Heart right ventricle (tissue), 16 donors: ENCODE data around the gene ITGA1. TPM values are rescaled to one million over a fixed set of nuclear protein-coding genes. Genes with fewer than 3 reads are reported as not detected.

Experiments
- ATAC-seq, 8 donors: fragments of 200-7000 bp; cut with Tn5 transposase; one replicate each; pipeline ENCODE4 v1.9.1; 2020; ENCODE audit warnings: mild to moderate bottlenecking in 8 of 8, moderate library complexity in 8 of 8, moderate number of reproducible peaks in 1 of 8
- DNase-seq, 2 donors: peaks; one replicate each; pipeline ENCODE4 v3.0.0-alpha.2; 2020
- H3K27ac ChIP-seq, 10 donors: fragments of 200-600 bp; sonication (generic) in 2 of 10; one replicate each; pipeline versions ENCODE4 v1.5.0 to v1.8.0; 2020 to 2022; ENCODE audit warnings: mild to moderate bottlenecking in 3 of 10
- H3K27me3 ChIP-seq, 7 donors: fragments of 200-600 bp; one replicate each; pipeline ENCODE4 v1.8.0; 2021 to 2022; ENCODE audit warnings: mild to moderate bottlenecking in 2 of 7
- H3K36me3 ChIP-seq, 9 donors: fragments of 200-600 bp; sonication (generic) in 1 of 9; one replicate each; pipeline versions ENCODE4 v1.5.0 to v1.8.0; 2020 to 2022; ENCODE audit warnings: mild to moderate bottlenecking in 2 of 9
- H3K4me1 ChIP-seq, 9 donors: fragments of 200-600 bp; sonication (generic) in 1 of 9; one replicate each; pipeline versions ENCODE4 v1.5.0 to v1.8.0; 2020 to 2022; ENCODE audit warnings: mild to moderate bottlenecking in 4 of 9
- H3K4me3 ChIP-seq, 10 donors: fragments of 200-600 bp; sonication (generic) in 2 of 10; one replicate each; pipeline versions ENCODE4 v1.5.0 to v1.8.0; 2020 to 2022; ENCODE audit warnings: mild to moderate bottlenecking in 7 of 10, moderate library complexity in 2 of 10
- H3K9me3 ChIP-seq, 11 donors: fragments of 200-600 bp in 10 of 11; sonication (generic) in 2 of 11; one replicate each; pipeline versions ENCODE4 v1.5.0 to v1.8.0; 2013 to 2022; ENCODE audit warnings: mild to moderate bottlenecking in 2 of 11, control low read depth in 1 of 11, moderate library complexity in 1 of 11
- CTCF ChIP-seq, 9 donors: fragments of 200-600 bp; sonication (generic) in 2 of 9; IDR thresholded peaks; one replicate each; pipeline versions ENCODE4 v1.5.0 to v1.8.0; 2021 to 2022; ENCODE audit warnings: antibody characterized with exemption in 9 of 9, mild to moderate bottlenecking in 5 of 9, moderate library complexity in 1 of 9
- WGBS, 2 donors: extraction: QIAGEN DNeasy Blood & Tissue Kit; methylation state at CpG; one replicate each; pipeline ENCODE4 v1.1.7; 2013; ENCODE audit warnings: inconsistent platforms in 1 of 2; 5-methylcytosine and 5-hydroxymethylcytosine counted together
- intact Hi-C, 10 donors: fragments of 100-400 bp; cut with DNase I; formaldehyde crosslinking; loops; one replicate each; pipeline versions ENCODE4 v1.11.1 to v1.14.2; 2022
- polyA plus RNA-seq, 2 donors: library from polyadenylated mRNA; stranded (reverse); fragments of 200-250 nt; gene quantifications; one replicate each; pipeline ENCODE4 v1.2.3, GENCODE V29; 2013
- total RNA-seq, 10 donors: library from RNA; stranded (reverse); fragmentation: NEBNext Ultra II Directional in 3 of 10; extraction: Animal tissue kit (Norgen Biotek cat#: 25700) in 3 of 10; gene quantifications; one replicate each; pipeline versions ENCODE4 v1.2.1 to v1.2.4, GENCODE V29; 2021 to 2023
- donor health status: Arrhythmogenic right ventricular cardiomyopathy.
- donor health status: ischemic (EF 13 %, LVEDD 7.1; RV severe dilation, severe dysfunction).
- donor health status: healthy with polysubstance abuse.
- donor health status: DM: no; HTN: yes; CAD: no.
- donor health status: DM: no; HTN: no; CAD: no.
- donor health status: ischemic (EF 25% LVEDD 6.9; RV normal size, moderate dysfunction).
- donor health status: ischemic (EF 25% LVEDD 5.7; RV mildly dilated, moderate dysfunction).
- donor health status: healthy.
- donor health status: DM: yes; HTN: yes; CAD: no.
- donor health status: Ischemic cardiomyopathy.
- donor health status: ischemic (EF 35%, LVEDD 5.7; RV mildly dilated, moderate dysfunction).
- donor health status: nonischemic (EF 11% LVEDD 7.7; RV severe dilation, severe dysfunction).
- donor health status: DM: yes; HTN: yes; CAD: no.
- donor health status: PGD.
- donor health status: ischemic (EF 29% LVEDD 5.4; RV normal size, mild dysfunction).
- donor health status: nonischemic (EF 23%, LVEDD 6.1; RV moderate dilation, normal function).

The ITGA1 gene
- total and polyA plus RNA-seq, 12 donors: 7.7 to 48.2 (median 24.3) TPM

- Histone ChIP-seq H3K27ac (peak overlapping the region in 6 of 10 donors; percentile 10 to 65 (median 29)), H3K9me3 (no peaks in the 10 kb centered on the region), H3K4me3 (no peak overlapping the region), H3K36me3 (peaks cover 0 to 69% (median 0%) of the 10 kb centered on the region in 9 donors), H3K27me3 (no peaks in the 10 kb centered on the region), H3K4me1 (peaks cover 10 to 54% (median 34%) of the 10 kb centered on the region in 9 donors)
- no peak for TF ChIP-seq CTCF (IDR thresholded peaks at IDR 0.05)
- intact Hi-C loops: loop anchor here in 4 of 10 donors (5.0 to 10.0 kb wide), 3 partner anchors 42 to 100 kb away; no protein-coding TSS in a partner anchor
- no peak for ATAC-seq
- no peak for DNase-seq
- 84 to 96% methylated on average over 2 of the region's 2 CpGs for WGBS, 2 donors
Observed at GRCh38 chr5:52894451-52894850, 106.7 kb downstream of the ITGA1 start.

DNA sequence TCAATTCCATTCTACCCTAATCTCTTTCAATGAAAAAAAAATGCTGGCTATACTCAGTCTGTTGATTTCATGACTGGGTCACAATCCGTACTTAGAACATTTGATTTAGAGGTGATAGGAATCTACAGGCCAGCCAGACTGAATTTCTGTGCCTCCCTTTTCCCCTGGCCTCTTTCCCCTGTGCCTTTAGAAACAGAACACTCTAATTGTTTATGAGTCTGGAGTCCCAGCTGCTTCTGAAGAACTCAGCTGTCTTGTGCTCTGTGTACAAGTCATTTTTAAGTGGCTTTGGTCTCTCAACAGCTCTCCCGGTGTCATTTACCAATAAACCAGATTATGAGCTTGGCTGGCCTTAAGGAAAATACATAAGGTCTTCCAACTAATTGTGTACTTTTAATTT lies 107.4 kb downstream of the ITGA1 start:
- H3K4me1 ChIP-seq: peaks cover 10 to 54% (median 34%) of the 10 kb centered on the region in 9 donors
- peaks cover 0 to 69% (median 0%) of the 10 kb centered on the region in 9 donors for H3K36me3 ChIP-seq
- no peak for TF ChIP-seq CTCF (IDR thresholded peaks at IDR 0.05)
- 37 to 54% methylated on average over 2 of the region's 2 CpGs for WGBS, 2 donors
- no peaks in the 10 kb centered on the region for H3K27me3 ChIP-seq
- no peak overlapping the region for H3K4me3 ChIP-seq
- H3K27ac ChIP-seq: peak overlapping the region in 7 of 10 donors; percentile 3 to 65 (median 32)
- intact Hi-C loops: loop anchor here in 3 of 10 donors (10.0 kb wide), 2 partner anchors 90 to 100 kb away; no protein-coding TSS in a partner anchor
- ATAC-seq (peak in 5 of 8 donors; percentile 42 to 80 (median 56)), DNase-seq (no peak)
- H3K9me3 ChIP-seq: no peaks in the 10 kb centered on the region

DNA sequence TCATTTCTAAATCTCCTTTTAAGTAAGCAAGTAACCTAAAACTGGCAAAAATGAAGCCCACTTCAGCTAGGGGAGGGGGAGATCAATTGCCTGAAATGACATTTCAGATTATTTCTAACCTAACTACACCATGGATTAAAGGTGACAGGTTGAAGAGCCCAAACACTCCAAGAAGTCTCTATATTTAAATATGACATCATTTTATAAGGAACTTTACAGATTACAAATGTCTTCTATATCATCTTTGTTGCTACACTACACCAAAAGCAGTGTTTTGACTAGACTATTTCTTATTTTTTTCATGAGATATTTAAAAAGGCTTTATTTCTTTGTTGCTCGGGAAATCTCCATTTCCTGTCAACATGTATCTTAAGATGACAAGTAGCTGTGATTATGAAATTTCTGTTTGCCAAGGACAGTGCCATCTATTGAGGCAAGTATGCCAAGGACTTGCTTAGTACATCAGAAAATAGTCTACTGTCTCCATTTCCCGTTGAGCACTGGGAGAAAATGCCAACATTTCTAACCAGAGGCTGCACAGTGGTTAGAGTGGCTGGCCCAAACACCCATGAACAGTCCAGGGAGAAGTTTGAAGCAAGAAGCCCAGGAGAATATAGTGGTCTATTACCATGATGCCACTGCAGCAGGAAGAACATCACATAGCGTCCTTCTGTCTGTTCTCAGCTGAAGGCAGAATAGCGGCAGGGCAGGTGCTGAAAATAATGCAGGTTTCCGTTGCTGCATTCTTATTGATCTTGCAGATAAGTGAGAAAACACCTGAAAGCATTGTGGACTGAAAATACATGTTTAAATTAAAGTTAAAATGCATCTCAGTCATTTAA lies 108.1 kb downstream of the ITGA1 start:
- peaks cover 10 to 54% (median 34%) of the 10 kb centered on the region in 9 donors for H3K4me1 ChIP-seq
- H3K9me3 ChIP-seq: no peaks in the 10 kb centered on the region
- 59 to 69% methylated on average over 5 of the region's 5 CpGs for WGBS, 2 donors
- peak in 3 of 8 donors; percentile 17 to 25 (median 18) for ATAC-seq
- no peak for DNase-seq
- TF ChIP-seq CTCF (IDR thresholded peaks at IDR 0.05): peak in 2 of 9 donors; percentile 8 to 19
- no peak overlapping the region for H3K4me3 ChIP-seq
- intact Hi-C loops: loop anchor here in 3 of 10 donors (10.0 kb wide), 2 partner anchors 91 to 101 kb away; no protein-coding TSS in a partner anchor
- no peaks in the 10 kb centered on the region for H3K27me3 ChIP-seq
- H3K27ac ChIP-seq: peak overlapping the region in 8 of 10 donors; percentile 3 to 65 (median 26)
- peaks cover 0 to 69% (median 0%) of the 10 kb centered on the region in 9 donors for H3K36me3 ChIP-seq

GRCh38 chr5:52896534-52897237 lies 109.0 kb downstream of the ITGA1 start:
- DNase-seq (no peak), ATAC-seq (peak in 3 of 8 donors; percentile 24 to 36 (median 25))
- Histone ChIP-seq H3K4me3 (no peak overlapping the region), H3K4me1 (peaks cover 10 to 54% (median 34%) of the 10 kb centered on the region in 9 donors), H3K27me3 (no peaks in the 10 kb centered on the region), H3K9me3 (no peaks in the 10 kb centered on the region), H3K27ac (peak overlapping the region in 3 of 10 donors; percentile 10 to 65 (median 41)), H3K36me3 (peaks cover 0 to 69% (median 5%) of the 10 kb centered on the region in 9 donors)
- intact Hi-C loops: loop anchor here in 3 of 10 donors (10.0 kb wide), 2 partner anchors 92 to 102 kb away; no protein-coding TSS in a partner anchor
- TF ChIP-seq CTCF (IDR thresholded peaks at IDR 0.05): no peak
- WGBS, 2 donors: 57 to 65% methylated on average over 2 of the region's 2 CpGs
